ENCODE results near the gene SALL2. TPM values are rescaled to one million over a fixed set of nuclear protein-coding genes. Genes with fewer than 3 reads are reported as not detected.

SALL2 gene
- total and polyA plus RNA-seq, 9 donors, result 11.9 to 38.8 (median 25.9) TPM

GRCh38 chr14:21501568-21501967 is 24.6 kb downstream of the SALL2 start:
- no peak for DNase-seq
- WGBS, 3 donors, result 88 to 89% (median 89%) methylated on average over 5 of the region's 5 CpGs
- intact Hi-C loops (cut with DNase I), result no loop called here
- H3K27ac ChIP-seq, result no peak overlapping the region
- no peaks in the 10 kb centered on the region for H3K27me3 ChIP-seq
- H3K4me3 ChIP-seq, result no peak overlapping the region
- TF ChIP-seq POLR2A (IDR thresholded peaks at IDR 0.05) (no peak), CTCF (IDR thresholded peaks at IDR 0.05) (no peak), EP300 (IDR thresholded peaks at IDR 0.05) (no peak)
- H3K36me3 ChIP-seq, result no peaks in the 10 kb centered on the region
- H3K4me1 ChIP-seq (ENCODE audit: insufficient read depth), result no peaks in the 10 kb centered on the region
- no peaks in the 10 kb centered on the region for H3K9me3 ChIP-seq

- intact Hi-C loops (cut with DNase I), result no loop called here
- no peaks in the 10 kb centered on the region for H3K9me3 ChIP-seq
- no peak overlapping the region for H3K27ac ChIP-seq
- TF ChIP-seq EP300 (IDR thresholded peaks at IDR 0.05) (no peak), CTCF (IDR thresholded peaks at IDR 0.05) (peak in 1 of 3 donors; percentile 20)
- no peaks in the 10 kb centered on the region for H3K4me1 ChIP-seq (ENCODE audit: insufficient read depth)
- no peaks in the 10 kb centered on the region for H3K27me3 ChIP-seq
- WGBS, 3 donors, result 60 to 62% (median 61%) methylated on average over 5 of the region's 5 CpGs
- H3K4me3 ChIP-seq, result no peak overlapping the region
- DNase-seq, result no peak
- H3K36me3 ChIP-seq, result no peaks in the 10 kb centered on the region
Observed at GRCh38 chr14:21498540-21499526, 27.3 kb downstream of the SALL2 start.

GRCh38 chr14:21496453-21496852 is 29.7 kb downstream of the SALL2 start:
- DNase-seq, result no peak
- no peaks in the 10 kb centered on the region for H3K27me3 ChIP-seq
- no peaks in the 10 kb centered on the region for H3K4me1 ChIP-seq (ENCODE audit: insufficient read depth)
- no peaks in the 10 kb centered on the region for H3K9me3 ChIP-seq
- H3K27ac ChIP-seq, result no peak overlapping the region
- intact Hi-C loops (cut with DNase I), result no loop called here
- 63 to 77% (median 64%) methylated on average over 2 of the region's 2 CpGs for WGBS, 3 donors
- H3K36me3 ChIP-seq, result no peaks in the 10 kb centered on the region
- H3K4me3 ChIP-seq, result no peak overlapping the region
- TF ChIP-seq CTCF (IDR thresholded peaks at IDR 0.05) (no peak), POLR2A (IDR thresholded peaks at IDR 0.05) (no peak), EP300 (IDR thresholded peaks at IDR 0.05) (no peak)

GRCh38 chr14:21494902-21495762 is 31.0 kb downstream of the SALL2 start:
- no peak for DNase-seq
- H3K4me3 ChIP-seq, result no peak overlapping the region
- intact Hi-C loops (cut with DNase I), result no loop called here
- TF ChIP-seq EP300 (IDR thresholded peaks at IDR 0.05) (no peak), CTCF (IDR thresholded peaks at IDR 0.05) (no peak), POLR2A (IDR thresholded peaks at IDR 0.05) (no peak)
- no peaks in the 10 kb centered on the region for H3K9me3 ChIP-seq
- no peaks in the 10 kb centered on the region for H3K4me1 ChIP-seq (ENCODE audit: insufficient read depth)
- no peak overlapping the region for H3K27ac ChIP-seq
- no peaks in the 10 kb centered on the region for H3K36me3 ChIP-seq
- H3K27me3 ChIP-seq, result no peaks in the 10 kb centered on the region
- 45 to 70% (median 68%) methylated on average over 2 of the region's 2 CpGs for WGBS, 3 donors
